Pulmonary artery endothelial cell (primary cell): ENCODE results near the gene PHEX. TPM values are rescaled to one million over a fixed set of nuclear protein-coding genes. Genes with fewer than 3 reads are reported as not detected.
"Not testable (repeated sequence)": the region's sequence is repeated elsewhere in the genome, so short reads cannot be mapped to it uniquely, and the experiment has no call there.

Experiments used
- DNase-seq: peaks from one replicate; pipeline ENCODE4 v3.0.0-alpha.2; 2011; ENCODE audit warnings: low read depth, low spot score
- total RNA-seq: library from RNA; depleted of rRNA; stranded (reverse); fragments of >200 nt; gene quantifications from 2 replicates; pipeline ENCODE4 v1.2.3, GENCODE V29; 2014

Gene PHEX
- total RNA-seq, 1 donor from 2014 or later, result 1.1 TPM

- no peak for DNase-seq
Observed at GRCh38 chrX:22237479-22237878, 205.4 kb downstream of the PHEX start.

GRCh38 chrX:22246620-22247019 lies 214.5 kb downstream of the PHEX start:
- no peak for DNase-seq

- no peak for DNase-seq
Observed at GRCh38 chrX:22247169-22247568, 215.0 kb downstream of the PHEX start.

- DNase-seq, result no peak
Observed at GRCh38 chrX:22248401-22248800, 216.3 kb downstream of the PHEX start.

GRCh38 chrX:22249371-22249770 lies 217.2 kb downstream of the PHEX start:
- no peak for DNase-seq

GRCh38 chrX:22268706-22269105 lies 236.6 kb downstream of the PHEX start:
- no peak for DNase-seq

- no peak for DNase-seq
Observed at GRCh38 chrX:22272613-22273012, 240.5 kb downstream of the PHEX start, which contains the start of gene CBLL2. Gene CBLL2, plus strand, starts transcription at chrX:22272913. Its CDS starts 79 bp downstream, at chrX:22272992.

GRCh38 chrX:22273714-22274317 lies 241.7 kb downstream of the PHEX start:
- no peak for DNase-seq

GRCh38 chrX:22276781-22277180 lies 244.7 kb downstream of the PHEX start:
- DNase-seq, result no peak

- no peak for DNase-seq
Observed at GRCh38 chrX:22278375-22278774, 246.2 kb downstream of the PHEX start.

- not testable (repeated sequence) for DNase-seq
Observed at GRCh38 chrX:22289209-22289608, 257.1 kb downstream of the PHEX start.

GRCh38 chrX:22296871-22297270 lies 264.7 kb downstream of the PHEX start:
- DNase-seq, result no peak

- DNase-seq, result no peak
Observed at GRCh38 chrX:22300130-22300529, 268.0 kb downstream of the PHEX start.

Other genes with a start within 250 kb of the PHEX start
- 6.0 and 6.3 TPM in 2 replicates for gene MBTPS2, start 192.7 kb upstream of the PHEX start, total RNA-seq
- 1.1 and 1.6 TPM in 2 replicates for gene YY2, start 176.3 kb upstream of the PHEX start, total RNA-seq
- 251 and 252 TPM in 2 replicates for gene SMS, start 91.6 kb upstream of the PHEX start, total RNA-seq
- gene CBLL2, start 240.6 kb downstream of the PHEX start, total RNA-seq, result not detected in 2 replicates